Measurements from ENCODE around the gene STOM.

The STOM gene

DNA sequence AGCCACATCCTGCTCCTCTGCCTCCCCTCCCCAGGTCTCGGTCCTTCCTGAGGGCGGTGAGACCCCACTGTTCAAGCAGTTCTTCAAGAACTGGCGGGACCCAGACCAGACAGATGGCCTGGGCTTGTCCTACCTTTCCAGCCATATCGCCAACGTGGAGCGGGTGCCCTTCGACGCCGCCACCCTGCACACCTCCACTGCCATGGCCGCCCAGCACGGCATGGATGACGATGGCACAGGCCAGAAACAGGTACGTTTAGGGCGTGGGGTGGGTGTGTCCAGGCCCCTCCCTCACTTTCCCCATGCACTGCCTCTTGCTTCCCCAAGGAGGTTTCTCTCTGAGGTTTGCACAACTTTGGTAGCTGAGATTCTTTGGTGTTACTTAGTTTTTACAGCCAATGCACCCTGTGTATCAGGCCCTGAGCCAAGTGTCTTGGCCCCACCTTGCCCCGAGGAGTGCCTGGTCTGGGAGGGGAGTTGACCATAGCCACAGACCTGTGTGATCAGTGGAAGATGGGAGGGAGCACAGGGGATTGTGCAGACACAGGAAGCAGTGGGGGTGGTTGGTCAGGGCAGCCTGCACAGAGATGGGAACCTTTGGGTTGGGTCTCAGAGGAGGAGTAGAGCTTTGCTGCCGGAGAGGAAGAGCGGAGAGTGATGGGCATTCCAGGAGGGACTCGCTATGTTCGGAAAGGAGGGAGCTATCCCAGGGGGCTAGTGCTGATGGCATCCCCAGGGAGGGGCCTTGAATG lies 51.2 kb downstream of the STOM start:
- DNase-seq = no peak

DNA sequence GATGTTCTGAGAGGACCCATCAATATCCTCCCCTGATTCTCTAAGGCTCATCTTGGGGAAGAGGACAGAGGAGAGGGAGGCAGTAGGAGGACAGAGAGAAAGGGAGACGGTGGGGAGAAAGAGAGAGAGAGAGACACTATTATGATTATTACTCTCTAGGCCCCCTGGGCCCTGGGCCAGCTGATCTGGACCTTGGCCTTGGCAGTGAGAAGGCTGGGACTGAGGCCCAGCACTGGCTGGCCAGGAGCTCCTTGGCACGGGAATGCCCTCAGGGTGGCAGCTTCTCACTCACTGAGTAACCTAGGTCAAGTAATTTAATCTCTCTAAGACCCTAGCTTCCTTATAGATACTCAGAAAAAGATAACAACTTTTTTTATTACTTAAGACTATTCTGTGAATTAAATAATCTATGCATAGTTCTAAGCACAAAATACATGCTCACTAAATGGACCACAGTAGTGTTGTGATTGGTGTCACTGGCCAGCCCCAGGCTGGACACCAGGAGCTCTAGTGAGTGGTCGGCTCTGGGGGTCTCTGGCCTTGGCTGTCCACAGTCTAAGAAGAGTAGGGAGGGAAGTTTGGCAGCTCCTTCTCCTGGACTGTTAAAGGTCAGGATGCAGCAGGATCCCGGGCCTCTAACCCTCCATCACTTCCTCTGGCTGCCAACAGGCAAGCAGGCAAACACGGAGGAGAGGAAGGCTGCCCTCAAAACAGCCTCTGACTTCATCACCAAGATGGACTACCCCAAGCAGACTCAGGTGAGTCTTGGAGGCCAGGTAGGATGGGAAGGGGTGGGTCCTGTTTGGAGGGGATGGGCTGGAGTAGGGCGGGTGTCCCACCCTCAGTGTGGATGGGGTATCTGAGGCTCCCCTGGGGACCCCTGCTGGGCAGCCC lies 52.1 kb downstream of the STOM start:
- DNase-seq = no peak

DNA sequence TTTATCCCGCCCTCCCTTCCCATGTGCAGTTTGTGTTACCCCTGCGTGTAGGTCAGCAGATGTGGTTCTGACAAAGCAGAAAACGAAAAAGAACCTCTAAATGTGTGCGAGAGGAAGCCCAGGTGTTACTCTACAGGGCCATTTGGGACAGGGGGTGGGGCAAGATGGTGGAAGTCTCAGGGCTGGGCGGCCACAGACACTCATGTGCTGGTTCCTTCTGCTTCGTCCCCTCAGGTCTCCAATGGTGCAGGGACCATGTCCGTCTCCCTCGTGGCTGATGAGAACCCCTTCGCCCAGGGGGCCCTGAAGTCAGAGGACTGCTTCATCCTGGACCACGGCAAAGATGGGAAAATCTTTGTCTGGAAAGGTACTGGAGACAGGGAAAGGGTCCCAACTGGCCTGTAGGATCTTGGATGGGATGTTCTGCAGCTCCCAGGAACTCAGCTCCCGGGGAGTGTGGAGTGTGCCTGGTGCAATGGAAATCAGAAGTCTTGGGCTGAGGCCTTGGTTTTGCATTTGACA lies 53.1 kb downstream of the STOM start:
- no peak for DNase-seq

DNA sequence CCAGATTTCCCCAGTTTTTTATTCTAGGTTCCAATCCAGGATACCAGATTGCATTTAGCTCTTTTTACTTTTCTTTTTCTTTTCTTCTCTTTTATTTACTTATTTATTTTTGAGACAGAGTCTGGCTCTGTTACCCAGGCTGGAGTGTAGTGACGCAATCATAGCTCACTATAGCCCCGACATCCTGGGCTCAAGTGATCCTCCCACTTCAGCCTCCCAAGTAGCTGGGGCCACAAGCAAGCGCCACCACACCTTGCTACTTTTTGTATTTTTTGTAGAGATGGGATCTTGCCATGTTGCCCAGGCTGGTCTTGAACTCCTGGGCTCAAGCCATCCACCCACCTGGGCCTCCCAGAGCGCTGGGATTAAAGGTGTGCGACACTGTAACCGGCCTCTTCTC lies 53.7 kb downstream of the STOM start:
- DNase-seq = no peak

DNA sequence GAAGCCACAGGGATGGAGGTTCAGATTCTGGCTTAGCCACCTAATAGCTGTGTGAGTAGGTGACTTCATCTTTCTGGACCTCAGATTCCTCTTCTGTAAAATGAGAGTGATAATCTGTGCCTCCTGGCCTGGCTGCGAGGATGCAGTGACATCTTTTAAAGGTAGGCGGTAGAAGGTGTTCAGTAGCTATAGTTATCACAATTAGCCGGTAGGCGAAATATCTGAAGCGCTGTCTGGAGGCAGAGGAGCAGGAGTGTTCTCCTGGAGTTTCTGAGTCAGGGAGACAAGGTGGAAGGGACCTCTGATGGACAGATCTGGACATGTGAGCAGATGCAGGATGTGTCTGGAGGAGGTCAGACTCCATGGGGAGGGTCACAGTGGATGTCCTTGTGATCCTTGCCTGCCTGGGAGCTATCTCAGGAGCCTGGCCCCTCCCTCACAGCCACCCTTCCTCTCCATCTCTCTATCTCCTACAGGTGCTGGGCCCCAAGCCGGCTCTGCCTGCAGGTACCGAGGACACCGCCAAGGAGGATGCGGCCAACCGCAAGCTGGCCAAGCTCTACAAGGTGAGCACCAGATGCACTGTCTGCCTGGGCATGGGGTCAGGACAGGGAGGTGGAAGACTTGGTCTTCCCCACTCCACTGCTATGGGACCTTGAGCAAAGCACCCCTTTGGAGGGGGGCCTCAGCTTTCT lies 56.4 kb downstream of the STOM start:
- no peak for DNase-seq

DNA sequence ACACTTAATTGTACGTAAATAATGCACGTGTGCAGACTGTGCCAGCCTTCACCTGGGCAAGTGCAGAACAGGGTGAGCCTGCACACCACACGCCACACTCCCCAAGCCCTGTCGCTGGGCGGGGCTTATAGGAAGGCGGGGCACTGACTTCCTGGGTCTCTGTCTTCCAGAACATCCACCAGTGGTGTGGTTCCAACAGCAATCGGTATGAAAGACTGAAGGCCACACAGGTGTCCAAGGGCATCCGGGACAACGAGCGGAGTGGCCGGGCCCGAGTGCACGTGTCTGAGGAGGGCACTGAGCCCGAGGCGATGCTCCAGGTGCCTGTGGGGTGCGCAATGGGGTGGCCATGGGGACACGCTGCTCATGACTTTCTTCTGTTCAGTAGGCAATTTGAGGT lies 57.9 kb downstream of the STOM start:
- DNase-seq = no peak

DNA sequence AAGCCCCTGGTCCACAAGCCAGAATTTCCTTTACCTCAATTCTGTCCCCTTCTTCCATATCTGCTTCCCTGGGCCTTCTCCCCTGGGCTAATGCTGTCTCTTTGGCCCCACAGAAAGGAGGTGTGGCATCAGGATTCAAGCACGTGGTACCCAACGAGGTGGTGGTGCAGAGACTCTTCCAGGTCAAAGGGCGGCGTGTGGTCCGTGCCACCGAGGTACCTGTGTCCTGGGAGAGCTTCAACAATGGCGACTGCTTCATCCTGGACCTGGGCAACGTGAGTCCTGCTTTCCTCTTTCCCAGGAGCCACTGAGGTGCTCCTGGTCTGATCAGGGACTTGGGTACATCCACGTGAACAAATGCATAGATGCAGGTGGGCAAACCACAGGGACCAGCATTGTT lies 59.5 kb downstream of the STOM start:
- no peak for DNase-seq

DNA sequence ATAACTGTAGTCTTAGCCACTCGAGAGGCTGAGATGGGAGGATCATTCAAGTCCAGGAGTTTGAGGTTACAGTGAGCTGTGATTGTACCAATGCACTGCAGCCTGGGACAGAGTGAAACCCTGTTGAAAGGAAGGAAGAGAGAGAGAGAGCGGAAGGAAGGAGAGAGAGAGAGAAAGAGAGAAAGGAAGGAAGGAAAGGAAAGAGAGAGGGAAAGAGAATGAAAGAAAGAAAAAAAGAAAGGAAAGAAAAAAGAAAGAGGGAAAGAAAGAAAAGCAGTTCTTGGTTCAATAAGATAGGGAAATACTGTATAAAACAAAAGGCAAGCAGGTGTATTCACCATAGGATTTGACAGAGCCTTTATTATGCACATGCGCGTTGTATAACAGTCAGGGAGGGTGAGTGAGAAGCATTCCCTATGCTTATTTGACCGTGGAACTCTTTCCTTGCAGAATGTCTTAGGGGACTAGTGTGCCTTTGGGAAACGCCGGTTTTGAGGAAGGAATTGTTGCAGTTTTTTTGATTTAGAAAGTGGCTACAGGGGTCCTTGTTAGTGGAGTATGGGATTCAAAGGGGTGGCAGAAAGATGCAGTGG lies 60.1 kb downstream of the STOM start:
- DNase-seq = no peak

DNA sequence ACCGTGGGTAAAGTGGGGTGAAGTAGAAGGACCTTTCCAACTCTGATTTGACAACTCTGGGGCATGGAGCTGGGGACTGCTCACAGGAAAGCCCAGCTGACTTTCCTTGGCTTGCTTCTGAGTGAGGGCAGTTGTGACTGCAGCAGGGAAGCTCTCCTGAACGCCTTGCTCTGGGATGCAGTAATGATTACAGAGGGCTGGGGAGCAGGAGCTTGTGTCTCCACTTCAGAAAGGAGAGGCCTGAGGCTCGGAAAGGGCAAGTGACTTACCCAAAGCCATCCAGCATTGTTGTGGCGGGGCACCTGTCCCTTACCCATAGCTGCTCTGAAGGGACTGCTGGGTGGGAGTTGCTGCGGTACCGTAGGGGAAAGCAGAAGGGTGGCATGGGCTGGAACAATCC lies 60.9 kb downstream of the STOM start:
- DNase-seq = no peak

DNA sequence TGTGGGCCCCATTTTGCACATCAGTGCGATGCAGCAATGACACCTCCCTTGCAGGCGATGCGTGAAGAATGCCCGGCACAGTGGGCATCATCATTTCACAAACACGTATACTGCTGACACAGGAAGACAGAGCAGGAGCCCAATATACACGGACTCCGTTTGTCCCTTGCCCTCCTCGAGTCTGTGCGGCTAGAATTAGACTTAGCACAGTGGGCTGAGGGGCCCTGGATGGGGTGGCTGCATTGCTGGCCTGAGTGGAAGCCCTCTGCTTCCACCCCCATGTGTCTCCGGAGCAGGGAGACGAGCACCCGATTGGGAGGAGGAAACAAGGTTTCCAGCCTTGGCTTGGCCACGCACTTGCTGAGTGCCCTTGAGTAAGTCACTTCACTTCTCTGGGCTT lies 61.3 kb downstream of the STOM start:
- no peak for DNase-seq

DNA sequence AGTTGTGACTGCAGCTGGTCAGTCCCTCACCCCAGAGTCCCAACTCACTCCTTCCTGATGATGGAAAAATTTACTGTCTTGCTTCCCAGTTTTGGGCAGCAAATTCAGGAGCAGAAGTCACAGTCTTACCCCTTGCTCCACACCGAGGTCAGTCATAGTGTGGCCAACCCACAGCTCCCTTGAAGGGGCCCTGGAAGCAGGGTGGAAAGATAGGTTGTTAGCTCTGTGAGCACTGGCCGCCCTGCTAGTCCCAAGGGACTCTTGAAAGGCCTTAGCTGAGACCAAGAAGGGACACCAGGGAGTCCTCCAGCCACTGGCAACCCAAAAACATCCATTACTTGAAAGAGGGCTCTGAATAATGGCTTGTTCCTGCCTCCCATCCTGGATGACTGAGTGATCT lies 62.1 kb downstream of the STOM start:
- no peak for DNase-seq

DNA sequence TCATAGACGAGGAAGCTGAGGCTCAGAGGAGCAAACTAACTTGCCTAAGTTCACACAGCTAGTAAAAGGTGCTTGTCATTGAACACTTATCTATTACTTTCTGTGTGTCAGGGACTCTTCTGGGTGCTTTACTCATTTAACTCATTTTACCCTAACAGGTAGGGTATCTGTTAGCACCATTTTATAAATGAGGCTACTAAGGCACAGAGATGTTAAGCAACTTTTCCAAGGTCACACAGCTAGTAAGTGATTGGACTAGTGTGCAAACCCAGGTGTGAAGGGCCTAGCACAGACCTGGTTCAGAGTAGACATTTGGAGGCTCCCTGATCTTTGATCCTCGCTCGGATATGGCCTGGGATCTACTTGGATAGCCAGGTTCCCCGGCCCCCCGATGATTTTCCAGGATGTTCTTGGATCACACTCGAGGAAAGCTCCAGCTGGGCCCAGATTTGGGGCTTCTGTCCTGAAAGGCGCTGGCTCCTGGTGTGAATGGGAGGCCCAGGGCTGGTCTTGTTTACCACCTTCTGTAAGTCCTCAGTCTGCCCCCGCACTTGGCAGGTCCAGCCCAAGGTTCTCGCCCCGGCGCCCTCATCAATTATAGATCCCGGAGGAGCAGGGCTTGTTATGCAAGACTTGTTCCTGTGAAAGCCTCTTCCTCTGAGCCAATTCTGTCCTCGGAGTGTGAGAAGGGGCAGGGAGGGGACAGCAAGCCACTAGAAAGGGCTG lies 64.6 kb downstream of the STOM start:
- no peak for DNase-seq

DNA sequence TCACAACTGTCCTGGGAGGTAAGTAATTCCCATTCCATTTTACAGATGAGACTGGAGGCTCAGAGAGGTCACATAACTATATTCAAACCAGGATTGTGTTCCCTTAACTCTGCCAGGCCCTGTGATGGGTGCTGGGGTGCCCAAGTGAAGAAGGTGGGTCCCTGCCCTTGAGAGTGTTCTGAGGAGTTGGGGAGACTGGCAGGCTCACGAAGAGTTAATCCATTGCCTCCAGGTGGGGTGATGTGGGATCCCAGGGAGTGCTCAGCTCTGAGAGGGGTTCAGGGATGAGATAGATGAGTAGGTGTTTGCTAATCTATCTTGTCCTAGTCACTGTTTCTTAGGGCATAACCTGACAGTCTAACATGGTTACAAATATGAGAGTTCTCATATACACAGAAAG lies 65.3 kb downstream of the STOM start:
- DNase-seq = no peak

DNA sequence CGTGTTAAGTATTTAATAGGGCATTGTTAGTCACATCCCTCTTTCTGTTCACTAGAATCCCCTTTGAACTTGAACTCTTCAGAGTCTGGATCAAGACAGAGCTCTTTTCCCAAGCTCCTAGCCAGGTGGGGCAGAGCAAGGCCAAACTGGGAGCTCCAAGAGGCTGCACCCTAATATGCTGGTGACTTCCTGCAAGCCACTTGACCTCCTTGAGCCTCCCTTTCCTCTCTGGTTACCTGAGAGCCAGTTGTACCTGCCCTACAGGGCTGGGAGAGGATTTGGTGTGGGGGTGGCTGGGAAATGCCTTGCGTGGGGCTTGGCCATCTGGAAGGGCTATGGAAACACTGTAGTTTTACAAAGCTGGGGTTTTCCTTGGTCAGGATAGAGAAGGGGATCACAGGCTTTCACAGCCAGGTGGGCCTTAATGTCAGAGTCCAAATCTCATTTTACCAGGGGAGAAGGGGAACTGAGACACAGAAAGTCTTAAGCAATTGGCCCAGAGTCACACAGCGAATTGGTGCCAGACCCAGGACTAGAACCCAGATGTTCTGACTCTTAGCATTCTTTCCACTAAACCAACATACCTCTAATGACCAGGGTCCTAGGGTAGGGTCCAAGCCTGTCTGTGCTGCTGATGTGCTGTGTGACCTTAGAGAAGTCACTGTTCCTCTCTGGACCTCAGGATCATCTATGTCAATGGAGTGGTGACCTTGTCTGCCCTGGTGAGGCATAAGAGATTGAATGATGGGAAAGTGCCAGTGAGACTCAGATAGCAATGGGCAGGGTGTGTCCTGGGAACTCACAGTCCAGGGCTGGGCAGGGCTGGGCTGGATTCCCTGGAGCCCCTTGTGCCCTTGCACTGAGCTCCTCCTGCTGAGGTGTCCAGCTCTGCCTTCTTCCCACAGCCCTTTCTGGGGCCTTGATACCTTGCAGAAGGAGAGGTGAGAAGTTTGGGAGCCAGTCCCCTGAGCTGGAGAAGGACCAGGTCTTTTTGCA lies 66.3 kb downstream of the STOM start:
- DNase-seq = no peak

DNA sequence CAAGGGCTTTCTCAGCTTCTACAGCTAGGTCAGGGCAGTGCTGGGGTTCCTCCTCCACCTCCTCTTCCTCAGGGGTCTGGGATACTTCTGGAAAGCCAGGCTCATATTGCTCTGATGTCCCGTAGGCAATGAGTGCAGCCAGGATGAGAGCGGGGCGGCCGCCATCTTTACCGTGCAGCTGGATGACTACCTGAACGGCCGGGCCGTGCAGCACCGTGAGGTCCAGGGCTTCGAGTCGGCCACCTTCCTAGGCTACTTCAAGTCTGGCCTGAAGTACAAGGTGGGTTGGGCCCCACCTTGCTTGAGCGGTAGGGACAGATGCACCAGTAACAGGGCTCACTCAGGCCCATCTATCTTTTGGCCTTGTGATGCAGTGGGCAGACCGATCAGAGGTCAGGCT lies 67.3 kb downstream of the STOM start:
- no peak for DNase-seq

DNA sequence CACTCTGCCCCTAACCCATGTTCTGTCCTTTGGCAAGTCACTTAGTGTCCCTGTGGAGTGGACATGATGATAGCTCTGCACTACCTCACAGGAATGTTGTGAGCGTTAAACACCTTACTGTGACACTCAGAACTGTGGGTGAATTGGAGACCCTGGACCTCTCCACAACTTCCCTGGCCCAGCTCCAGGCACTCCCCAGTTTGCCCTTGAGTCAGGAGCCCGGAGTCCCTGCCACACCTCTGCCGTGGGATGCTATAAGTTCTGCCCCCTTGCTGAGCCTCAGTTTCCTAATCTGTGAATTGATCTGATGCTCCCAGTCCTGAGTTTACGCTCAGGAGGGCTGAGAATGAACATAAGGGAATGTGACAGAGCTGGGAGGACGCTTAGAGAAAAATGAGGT lies 67.7 kb downstream of the STOM start:
- no peak for DNase-seq

DNA sequence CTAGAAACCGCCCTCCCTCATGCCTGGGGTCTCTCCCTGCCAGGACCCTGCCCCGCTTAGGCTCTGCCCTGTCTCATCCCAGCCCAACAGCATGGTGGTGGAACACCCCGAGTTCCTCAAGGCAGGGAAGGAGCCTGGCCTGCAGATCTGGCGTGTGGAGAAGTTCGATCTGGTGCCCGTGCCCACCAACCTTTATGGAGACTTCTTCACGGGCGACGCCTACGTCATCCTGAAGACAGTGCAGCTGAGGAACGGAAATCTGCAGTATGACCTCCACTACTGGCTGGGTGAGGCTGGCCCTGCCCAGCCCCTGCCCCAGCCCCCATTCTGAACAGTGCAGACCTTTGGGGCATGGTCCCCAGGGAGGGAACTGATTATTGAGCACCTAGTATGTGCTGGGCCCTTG lies 68.2 kb downstream of the STOM start:
- no peak for DNase-seq

DNA sequence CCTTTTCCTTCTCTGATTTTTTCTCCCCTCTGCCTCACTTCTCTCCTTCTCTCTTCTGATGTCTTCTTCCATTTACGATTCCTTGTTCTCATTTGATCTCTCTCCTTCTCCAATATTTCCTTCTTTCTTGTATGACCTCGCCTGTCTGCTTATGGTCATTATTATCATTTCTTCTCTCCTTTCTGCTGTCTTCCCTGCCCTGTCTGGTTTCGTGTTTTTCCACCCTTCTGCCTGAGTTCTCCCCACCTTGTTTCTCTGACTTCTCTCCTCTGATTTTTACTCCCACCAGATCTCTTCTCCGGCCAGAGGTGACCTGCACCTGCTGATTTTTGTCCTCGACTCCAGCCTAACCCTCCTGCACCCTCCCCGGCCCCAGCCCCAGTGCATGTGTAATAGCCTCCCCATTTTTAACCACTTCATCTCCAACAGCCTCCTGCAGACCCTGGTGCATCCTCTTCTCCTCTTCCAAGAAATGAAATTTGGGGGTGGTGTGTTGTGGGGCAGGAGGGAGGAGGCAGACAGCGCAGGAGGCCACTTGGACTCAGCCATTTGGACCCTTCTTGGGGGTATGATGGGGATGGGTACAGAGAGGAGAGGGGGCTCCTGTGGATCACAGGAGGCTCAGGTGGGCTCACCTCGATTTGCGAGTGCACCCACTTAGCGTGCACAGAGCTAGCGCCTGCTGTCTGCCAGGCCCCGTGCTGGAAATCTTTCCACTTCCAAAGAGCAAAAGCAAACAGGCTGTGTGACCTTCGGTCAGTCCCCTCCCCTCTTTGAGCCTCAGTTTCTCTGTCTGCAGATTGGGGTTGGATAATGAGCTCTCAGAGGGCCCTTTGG lies 69.5 kb downstream of the STOM start:
- no peak for DNase-seq

DNA sequence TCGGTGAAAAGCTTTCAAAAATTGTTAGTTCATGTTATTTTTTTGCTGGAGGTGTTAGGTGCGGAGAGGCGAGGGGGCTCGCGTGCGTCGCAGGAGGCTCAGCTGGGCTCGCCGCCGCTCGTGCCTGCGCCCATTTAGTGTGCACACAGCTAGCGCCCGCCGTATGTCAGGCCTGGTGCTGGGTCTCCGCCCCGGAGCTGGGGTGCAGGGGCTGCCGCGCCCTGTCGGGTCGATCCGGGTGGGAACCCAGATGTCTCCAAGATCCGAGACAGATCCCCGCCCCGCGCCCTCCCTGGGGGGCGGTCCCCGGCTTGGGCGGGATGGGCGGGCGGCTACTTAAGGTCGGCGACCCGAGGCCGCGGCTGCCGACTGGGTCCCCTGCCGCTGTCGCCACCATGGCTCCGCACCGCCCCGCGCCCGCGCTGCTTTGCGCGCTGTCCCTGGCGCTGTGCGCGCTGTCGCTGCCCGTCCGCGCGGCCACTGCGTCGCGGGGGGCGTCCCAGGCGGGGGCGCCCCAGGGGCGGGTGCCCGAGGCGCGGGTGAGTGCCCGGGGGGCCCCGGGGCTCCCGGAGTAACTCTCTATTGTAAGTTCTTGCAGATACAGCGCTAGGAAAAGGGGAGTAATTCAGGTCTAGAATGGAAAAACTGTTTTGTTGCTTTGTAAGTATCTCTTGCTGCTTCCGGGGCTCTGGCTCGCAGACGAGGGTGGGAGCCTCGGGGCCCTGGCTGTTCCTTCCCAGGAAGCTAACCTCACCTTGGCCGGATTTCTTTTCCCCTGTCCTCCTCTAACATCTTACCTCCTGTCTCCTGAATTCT lies 70.4 kb downstream of the STOM start:
- DNase-seq = no peak
